Hematopoietic multipotent progenitor cell treated with erythropoietin and hydrocortisone succinate and interleukin-3 and kit ligand, for 8 days (in vitro differentiated cells): ENCODE data around the gene MOB1B.

ENCODE experiments used
- DNase-seq: peaks from one replicate; pipeline ENCODE4 v3.0.0-alpha.2; 2015

Gene MOB1B

GRCh38 chr4:70915036-70915815 is 13.1 kb downstream of the MOB1B start:
- DNase-seq = no peak

- no peak for DNase-seq
Observed at GRCh38 chr4:70915874-70916559, 13.8 kb downstream of the MOB1B start.

DNA sequence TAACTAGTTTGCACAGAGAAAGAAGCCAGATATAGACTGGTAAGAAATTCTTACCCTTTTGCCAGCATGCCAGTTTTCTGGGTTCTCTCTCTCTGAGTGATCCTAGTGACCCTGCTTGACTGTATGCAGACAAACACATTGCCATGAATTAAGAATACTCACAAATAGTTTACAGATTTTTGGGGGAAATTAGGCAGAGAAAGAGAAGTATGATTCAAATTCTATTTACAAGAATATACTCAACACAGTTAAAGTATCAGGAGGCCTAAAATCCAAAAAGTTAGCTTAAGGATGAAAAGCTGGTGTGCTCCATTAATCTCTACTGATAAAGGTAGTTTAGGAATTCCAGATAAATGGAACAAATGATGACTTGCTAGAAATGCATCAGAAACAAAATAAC is 18.4 kb downstream of the MOB1B start:
- no peak for DNase-seq

- DNase-seq = peak; percentile 24
Observed at GRCh38 chr4:70925418-70925817, 23.2 kb downstream of the MOB1B start.

DNA sequence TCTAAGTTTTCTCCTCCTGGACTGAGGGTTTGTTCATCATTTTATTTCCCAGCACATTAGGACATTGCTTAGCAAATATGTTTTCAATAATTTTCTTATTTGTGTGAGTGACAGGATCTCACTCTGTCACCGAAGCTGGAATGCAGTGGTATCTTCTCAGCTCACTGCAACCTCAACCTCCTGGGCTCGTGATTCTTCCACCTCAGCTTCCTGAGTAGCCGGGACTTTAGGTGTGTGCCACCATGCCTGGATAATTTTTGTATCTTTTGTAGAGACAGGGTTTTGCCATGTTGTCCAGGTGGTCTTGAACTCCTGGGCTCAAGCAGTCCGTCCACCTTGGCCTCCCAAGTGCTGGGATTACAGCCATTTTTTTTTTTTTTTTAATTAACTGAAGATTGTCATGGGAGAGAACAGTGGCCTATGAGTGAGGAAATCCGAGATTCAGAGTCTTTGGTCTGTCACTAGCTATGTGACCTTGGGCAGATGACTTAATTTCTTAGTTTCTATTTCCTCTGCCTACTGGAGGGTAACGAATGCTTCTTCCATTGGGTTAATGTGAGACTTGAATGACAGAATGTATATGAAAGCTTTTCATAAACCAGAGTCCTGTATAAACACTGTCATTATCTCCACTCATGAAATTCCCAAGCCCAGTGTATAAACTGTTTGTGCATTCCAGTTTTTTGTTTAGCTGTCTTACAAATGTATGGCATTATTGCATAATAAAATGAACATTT is 23.9 kb downstream of the MOB1B start:
- no peak for DNase-seq

GRCh38 chr4:70927502-70928137 is 25.5 kb downstream of the MOB1B start:
- DNase-seq = peak; percentile 32

DNA sequence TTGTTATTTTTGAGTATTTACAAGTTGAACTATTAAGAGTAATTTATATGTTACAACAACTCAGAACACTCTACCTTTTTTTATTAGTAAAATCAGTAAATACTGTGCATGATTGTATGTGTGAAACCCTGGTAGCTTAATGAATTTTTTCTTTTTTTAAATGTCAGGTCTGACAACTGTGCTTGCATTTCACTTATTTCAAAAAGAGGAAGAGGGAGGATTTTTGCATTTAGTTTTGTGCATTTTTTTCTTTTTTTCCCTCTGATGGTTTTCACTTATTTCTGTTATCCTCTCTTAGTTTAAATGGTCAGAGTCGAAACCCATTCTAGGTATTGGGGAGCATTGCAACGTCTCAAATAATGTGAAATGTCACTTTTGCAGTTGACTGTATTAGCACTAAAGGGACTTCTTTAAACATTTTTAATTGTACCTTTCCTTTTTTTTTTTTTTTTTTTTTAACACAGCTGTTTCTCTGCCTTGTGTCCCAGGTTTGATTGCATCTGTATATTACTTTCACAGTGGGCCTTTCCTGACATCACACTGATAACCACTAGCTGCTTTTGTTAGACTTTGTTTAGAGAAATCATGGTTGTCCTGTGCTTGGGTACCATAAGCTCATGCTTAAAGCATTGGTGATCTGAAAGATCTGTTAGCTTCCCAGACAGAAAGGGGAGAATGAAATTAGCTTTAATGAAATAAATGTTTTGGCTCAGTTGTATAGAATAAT is 28.5 kb downstream of the MOB1B start:
- peak; percentile 34 for DNase-seq

DNA sequence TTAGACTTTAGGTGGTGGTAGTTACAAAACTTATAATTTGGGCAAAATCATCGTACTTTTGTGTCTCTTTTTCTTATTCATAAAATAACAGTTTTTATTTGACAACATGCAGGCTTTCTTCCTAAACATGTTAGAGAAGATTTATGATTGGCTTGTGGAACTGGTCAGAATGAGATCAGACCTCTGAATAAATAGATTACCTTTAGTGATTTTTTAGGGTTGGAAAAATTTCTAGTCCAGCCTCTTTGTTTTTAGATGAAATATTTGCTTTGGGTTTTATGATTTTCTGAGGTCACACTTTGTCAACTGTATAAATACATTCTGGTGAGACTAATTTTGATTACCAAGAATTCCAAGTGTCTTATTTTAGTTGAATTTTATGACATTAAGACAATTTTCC is 29.2 kb downstream of the MOB1B start:
- no peak for DNase-seq

- no peak for DNase-seq
Observed at GRCh38 chr4:70932984-70933383, 30.8 kb downstream of the MOB1B start.

DNA sequence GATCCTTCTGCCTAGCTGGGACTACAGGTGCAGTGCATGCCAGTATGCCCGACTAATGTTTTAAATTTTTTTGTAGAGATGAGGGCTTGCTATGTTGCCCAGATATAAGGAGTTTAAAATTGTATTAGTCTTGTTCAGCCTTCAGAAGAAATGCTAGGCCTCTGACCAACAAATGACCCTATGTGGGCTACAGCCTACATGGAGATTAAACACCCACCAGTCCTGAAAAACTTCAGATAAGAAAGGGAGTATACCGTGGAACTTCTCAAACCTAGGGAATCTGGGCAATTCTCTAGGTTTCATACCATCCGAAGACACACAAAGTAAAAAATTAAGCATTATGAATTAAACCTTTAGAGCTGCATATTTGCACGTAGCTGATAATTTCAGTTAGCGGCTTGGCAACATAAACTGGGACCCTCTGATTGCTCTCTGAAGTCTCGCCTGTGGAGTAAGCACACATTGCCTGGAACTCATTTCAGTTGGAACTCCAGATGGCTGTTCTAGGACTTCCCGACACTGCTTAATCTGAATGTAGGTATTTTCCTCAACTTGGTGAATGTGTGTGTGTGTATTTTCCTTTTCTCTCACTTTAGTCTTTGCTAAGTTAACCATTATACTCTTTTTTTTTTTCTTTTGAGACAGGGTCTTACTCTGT is 33.0 kb downstream of the MOB1B start:
- no peak for DNase-seq

DNA sequence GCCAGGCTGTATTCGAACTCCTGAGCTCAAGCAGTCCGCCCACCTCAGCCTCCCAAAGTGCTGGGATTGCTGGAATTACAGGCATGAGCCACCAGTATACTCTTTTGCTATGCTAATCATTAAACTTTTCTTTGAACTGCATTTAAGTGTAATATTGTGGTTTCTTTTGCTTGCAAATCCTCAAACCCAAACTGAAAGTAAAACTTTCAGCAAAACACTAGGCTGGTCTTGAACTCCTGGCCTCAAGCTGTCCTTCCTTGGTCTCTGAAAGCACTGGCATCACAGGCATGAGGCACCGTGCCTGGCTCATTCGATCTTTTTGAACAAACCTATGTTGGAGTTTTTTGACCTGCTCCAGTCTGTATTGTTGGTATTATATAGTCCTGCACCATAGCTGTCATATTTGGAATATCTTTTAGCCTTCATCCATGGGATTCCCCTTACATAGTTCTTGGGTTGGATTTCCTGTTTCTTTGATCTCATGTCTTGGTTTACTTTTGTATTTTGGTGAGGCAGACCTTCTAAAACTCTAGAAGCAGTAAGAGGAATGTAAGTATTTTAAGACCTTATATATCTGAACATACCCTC is 34.1 kb downstream of the MOB1B start:
- no peak for DNase-seq

GRCh38 chr4:70938086-70938485 is 35.9 kb downstream of the MOB1B start:
- peak; percentile 48 for DNase-seq

- DNase-seq = no peak
Observed at GRCh38 chr4:70940134-70940533, 38.0 kb downstream of the MOB1B start.

GRCh38 chr4:70943114-70943513 is 40.9 kb downstream of the MOB1B start:
- DNase-seq = no peak

DNA sequence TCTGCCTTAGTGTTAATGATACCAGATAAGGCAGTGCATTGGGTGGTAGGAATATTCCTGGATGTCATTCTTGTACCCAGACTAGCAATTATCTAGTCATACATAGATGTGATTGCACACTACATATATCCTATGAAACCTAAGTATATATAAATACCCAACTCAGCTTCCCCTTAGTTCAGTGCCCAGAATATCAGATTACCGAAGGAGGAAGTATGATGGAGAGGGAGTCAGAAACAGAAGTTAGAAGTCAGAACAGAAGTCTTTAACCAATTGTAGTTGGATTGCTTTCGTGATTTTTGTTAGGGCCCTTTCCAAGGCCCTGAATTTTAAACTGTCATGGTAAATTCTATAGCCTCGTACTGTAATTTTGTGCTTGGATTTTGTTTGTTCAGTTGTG is 42.9 kb downstream of the MOB1B start:
- no peak for DNase-seq

- no peak for DNase-seq
Observed at GRCh38 chr4:70945452-70946055, 43.4 kb downstream of the MOB1B start.

- DNase-seq = no peak
Observed at GRCh38 chr4:70946939-70947338, 44.8 kb downstream of the MOB1B start.

DNA sequence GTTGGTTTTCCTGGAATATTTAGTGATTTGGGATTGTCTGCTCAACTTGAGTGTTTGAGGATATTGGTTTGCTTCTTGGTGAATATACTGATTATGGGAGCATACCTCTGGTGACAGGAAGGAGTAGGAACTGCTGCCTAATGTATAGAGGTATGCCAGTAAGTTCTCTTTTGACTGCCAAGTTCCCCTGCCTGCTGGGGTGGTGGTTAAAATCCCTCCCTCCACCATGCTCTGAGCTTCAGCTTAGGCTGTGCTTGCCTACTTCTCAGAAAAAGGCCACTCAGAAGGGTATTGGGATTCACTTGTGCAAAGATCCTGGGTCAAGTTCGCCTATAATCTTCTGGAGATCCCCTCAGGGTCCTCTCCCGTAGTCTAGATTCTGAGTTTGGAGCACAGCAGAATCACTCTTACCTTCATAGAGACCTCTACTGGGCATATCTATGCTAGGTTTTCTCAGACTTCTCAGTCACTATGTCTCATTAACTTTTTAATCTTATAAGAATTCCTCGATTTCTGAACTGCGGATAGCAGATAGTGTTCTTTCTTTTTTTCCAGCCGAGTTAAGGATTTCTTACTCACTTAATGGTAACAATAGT is 46.6 kb downstream of the MOB1B start:
- peak; percentile 28 for DNase-seq

DNA sequence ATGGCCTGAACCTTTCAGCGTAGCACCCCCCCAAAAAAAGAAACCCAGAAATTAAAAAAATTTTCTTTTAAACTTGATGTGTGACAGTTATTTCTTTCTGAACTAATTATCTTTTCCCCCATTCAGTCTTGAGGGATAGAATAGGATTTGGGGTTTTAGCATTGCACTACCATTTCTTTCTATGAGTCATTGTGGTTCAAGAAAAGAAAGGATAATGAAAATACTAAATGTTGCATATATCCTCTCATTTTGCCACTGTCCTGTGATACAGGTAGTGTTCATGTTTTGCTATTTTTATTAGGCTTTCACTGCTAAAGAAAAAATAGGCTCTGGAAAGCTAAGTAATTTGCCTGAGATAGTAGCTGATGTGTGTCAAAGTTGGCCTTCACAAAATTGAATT is 51.9 kb downstream of the MOB1B start:
- no peak for DNase-seq

DNA sequence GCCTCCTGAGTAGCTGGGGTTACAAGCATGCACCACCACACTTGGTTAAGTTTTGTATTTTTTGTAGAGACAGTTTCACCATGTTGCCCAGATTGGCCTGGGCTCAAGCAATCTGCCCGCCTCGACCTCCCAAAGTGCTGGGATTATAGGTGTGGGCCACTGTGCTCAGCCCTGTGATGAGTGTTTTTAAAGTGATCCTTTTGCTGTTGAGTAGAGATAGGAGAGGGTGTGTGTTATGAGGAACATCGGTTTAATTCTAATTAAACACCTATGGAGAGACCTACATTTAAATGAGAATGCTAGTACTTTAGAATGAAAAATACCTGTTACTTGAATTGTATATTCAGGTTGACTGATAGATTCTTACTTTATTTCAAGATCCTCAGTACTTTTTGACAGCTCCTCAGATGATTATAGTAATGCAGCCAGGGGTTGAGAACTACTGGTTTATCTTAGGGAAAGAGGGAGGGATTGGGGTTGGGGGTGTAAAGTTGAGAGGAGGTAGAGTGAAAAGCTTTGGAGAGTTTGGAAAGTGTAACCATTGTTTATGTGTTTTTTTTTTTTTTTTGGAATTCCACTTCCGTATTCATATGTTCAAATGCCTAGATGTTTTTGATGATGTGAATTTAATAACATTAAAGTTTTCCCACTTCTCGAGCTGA is 54.5 kb downstream of the MOB1B start:
- DNase-seq = no peak
